ENCODE data around the gene XYLT1.
"Not testable (repeated sequence)": the region's sequence is repeated elsewhere in the genome, so short reads cannot be mapped to it uniquely, and the experiment has no call there.

The XYLT1 gene

GRCh38 chr16:17339764-17340541 is 130.8 kb downstream of the XYLT1 start:
- no peak for DNase-seq (ENCODE audit: low read depth in 4 of 4, low spot score in 1 of 4)

- no peak for DNase-seq (ENCODE audit: low read depth in 4 of 4, low spot score in 1 of 4)
Measured at GRCh38 chr16:17338244-17338643, 132.5 kb downstream of the XYLT1 start.

GRCh38 chr16:17336530-17336900 is 134.2 kb downstream of the XYLT1 start:
- no peak for DNase-seq (ENCODE audit: low read depth in 4 of 4, low spot score in 1 of 4)

- no peak for DNase-seq (ENCODE audit: low read depth in 4 of 4, low spot score in 1 of 4)
Measured at GRCh38 chr16:17335826-17336529, 134.8 kb downstream of the XYLT1 start.

- not testable (repeated sequence) for DNase-seq (ENCODE audit: low read depth in 4 of 4, low spot score in 1 of 4)
Measured at GRCh38 chr16:17335406-17335805, 135.4 kb downstream of the XYLT1 start.

GRCh38 chr16:17334096-17334495 is 136.7 kb downstream of the XYLT1 start:
- no peak for DNase-seq (ENCODE audit: low read depth in 4 of 4, low spot score in 1 of 4)

- DNase-seq (ENCODE audit: low read depth in 4 of 4, low spot score in 1 of 4), result no peak
Measured at GRCh38 chr16:17333229-17333628, 137.5 kb downstream of the XYLT1 start.

GRCh38 chr16:17331991-17332390 is 138.8 kb downstream of the XYLT1 start:
- no peak for DNase-seq (ENCODE audit: low read depth in 4 of 4, low spot score in 1 of 4)

GRCh38 chr16:17331071-17331607 is 139.6 kb downstream of the XYLT1 start:
- DNase-seq (ENCODE audit: low read depth in 4 of 4, low spot score in 1 of 4), result no peak

- DNase-seq (ENCODE audit: low read depth in 4 of 4, low spot score in 1 of 4), result no peak
Measured at GRCh38 chr16:17330044-17330443, 140.7 kb downstream of the XYLT1 start.

GRCh38 chr16:17329391-17329790 is 141.4 kb downstream of the XYLT1 start:
- DNase-seq (ENCODE audit: low read depth in 4 of 4, low spot score in 1 of 4), result no peak

GRCh38 chr16:17328932-17329331 is 141.8 kb downstream of the XYLT1 start:
- DNase-seq (ENCODE audit: low read depth in 4 of 4, low spot score in 1 of 4), result no peak

- DNase-seq (ENCODE audit: low read depth in 4 of 4, low spot score in 1 of 4), result no peak
Measured at GRCh38 chr16:17327664-17328335, 143.0 kb downstream of the XYLT1 start.

GRCh38 chr16:17325476-17326143 is 145.2 kb downstream of the XYLT1 start:
- no peak for DNase-seq (ENCODE audit: low read depth in 4 of 4, low spot score in 1 of 4)

GRCh38 chr16:17324451-17324850 is 146.3 kb downstream of the XYLT1 start:
- no peak for DNase-seq (ENCODE audit: low read depth in 4 of 4, low spot score in 1 of 4)

GRCh38 chr16:17323171-17323570 is 147.6 kb downstream of the XYLT1 start:
- no peak for DNase-seq (ENCODE audit: low read depth in 4 of 4, low spot score in 1 of 4)

- no peak for DNase-seq (ENCODE audit: low read depth in 4 of 4, low spot score in 1 of 4)
Measured at GRCh38 chr16:17321824-17322223, 148.9 kb downstream of the XYLT1 start.

GRCh38 chr16:17320009-17320408 is 150.8 kb downstream of the XYLT1 start:
- DNase-seq (ENCODE audit: low read depth in 4 of 4, low spot score in 1 of 4), result no peak

GRCh38 chr16:17318238-17318637 is 152.5 kb downstream of the XYLT1 start:
- no peak for DNase-seq (ENCODE audit: low read depth in 4 of 4, low spot score in 1 of 4)

- no peak for DNase-seq (ENCODE audit: low read depth in 4 of 4, low spot score in 1 of 4)
Measured at GRCh38 chr16:17316005-17316404, 154.8 kb downstream of the XYLT1 start.

GRCh38 chr16:17313793-17314547 is 156.8 kb downstream of the XYLT1 start:
- no peak for DNase-seq (ENCODE audit: low read depth in 4 of 4, low spot score in 1 of 4)
